GM21447 (cell line): ENCODE data around the gene FAM229B.

Experiments used
- ATAC-seq: cut with Tn5 transposase; IDR thresholded peaks from one replicate; pipeline ENCODE4 v1.9.1; 2021; ENCODE audit not compliant: unreplicated experiment

FAM229B gene

GRCh38 chr6:112139052-112139451 lies 51.7 kb downstream of the FAM229B start:
- ATAC-seq: no peak

- ATAC-seq: no peak
Observed at GRCh38 chr6:112141707-112142106, 54.3 kb downstream of the FAM229B start.

- no peak for ATAC-seq
Observed at GRCh38 chr6:112144145-112144926, 56.9 kb downstream of the FAM229B start.

- ATAC-seq: no peak
Observed at GRCh38 chr6:112145080-112145573, 57.7 kb downstream of the FAM229B start.

GRCh38 chr6:112148103-112148502 lies 60.7 kb downstream of the FAM229B start:
- ATAC-seq: no peak

GRCh38 chr6:112149236-112149635 lies 61.8 kb downstream of the FAM229B start:
- ATAC-seq: no peak

- ATAC-seq: no peak
Observed at GRCh38 chr6:112149719-112150263, 62.4 kb downstream of the FAM229B start.

- no peak for ATAC-seq
Observed at GRCh38 chr6:112150363-112150762, 63.0 kb downstream of the FAM229B start.
